OCI-LY7 (cell line): ENCODE measurements around the gene MTAP.

Source experiments
- CTCF ChIP-seq: fragments of 200-600 bp; sonication (generic); conservative IDR thresholded peaks from 2 replicates; pipeline ENCODE4 v1.5.1; 2014; ENCODE audit warnings: mild to moderate bottlenecking, antibody characterized with exemption, low read length, moderate library complexity, mixed read lengths
- EZH2phosphoT487 ChIP-seq: fragments of 200-600 bp; sonication (generic); IDR thresholded peaks from 2 replicates; pipeline ENCODE4 v1.6.1; 2018; ENCODE audit warnings: low read depth, borderline replicate concordance, mild to moderate bottlenecking, mixed run types, antibody characterized with exemption, low read length, moderate library complexity, mixed read lengths

- TF ChIP-seq CTCF (no peak), EZH2phosphoT487 (no peak)
Observed at GRCh38 chr9:21906881-21907280, 104.4 kb downstream of the MTAP start.
